Lower lobe of right lung (tissue), 2 donors: ENCODE results near the gene RPL3. TPM values are rescaled to one million over a fixed set of nuclear protein-coding genes. Genes with fewer than 3 reads are reported as not detected.
A peak's percentile ranks its signal among the peaks of the same experiment; 100 is the strongest.

Experiments
- ATAC-seq, 2 donors: fragments of 200-7000 bp; cut with Tn5 transposase; one replicate each; pipeline ENCODE4 v1.9.1; 2020 to 2022; ENCODE audit warnings: mild to moderate bottlenecking in 2 of 2, moderate library complexity in 2 of 2
- DNase-seq: peaks from one replicate; pipeline ENCODE4 v3.0.0-alpha.2; 2020
- H3K27ac ChIP-seq: fragments of 200-600 bp; one replicate; pipeline ENCODE4 v1.8.0; 2022
- H3K27me3 ChIP-seq: fragments of 200-600 bp; one replicate; pipeline ENCODE4 v1.8.0; 2022; ENCODE audit warnings: low read depth
- H3K36me3 ChIP-seq: fragments of 200-600 bp; one replicate; pipeline ENCODE4 v1.8.0; 2022; ENCODE audit warnings: mild to moderate bottlenecking
- H3K4me1 ChIP-seq: fragments of 200-600 bp; one replicate; pipeline ENCODE4 v1.8.0; 2022
- H3K4me3 ChIP-seq: fragments of 200-600 bp; one replicate; pipeline ENCODE4 v1.8.0; 2022; ENCODE audit warnings: mild to moderate bottlenecking
- H3K9me3 ChIP-seq: fragments of 200-600 bp; one replicate; pipeline ENCODE4 v1.8.0; 2022
- CTCF ChIP-seq: fragments of 200-600 bp; IDR thresholded peaks from one replicate; pipeline ENCODE4 v1.8.0; 2022; ENCODE audit warnings: antibody characterized with exemption, mild to moderate bottlenecking
- intact Hi-C: fragments of 100-400 bp; cut with DNase I; formaldehyde crosslinking; loops from one replicate; pipeline ENCODE4 v1.11.0; 2022
- long read RNA-seq: library from polyadenylated mRNA; unstranded; transcript quantifications from one replicate; pipeline ENCODE4 v2.0.0, GENCODE V29; 2021
- total RNA-seq: library from RNA; stranded (reverse); fragmentation: NEBNext Ultra II Directional; extraction: Animal tissue kit (Norgen Biotek cat#: 25700); gene quantifications from one replicate; pipeline ENCODE4 v1.2.1, GENCODE V29; 2021
- donor health status: DM: no; HTN: yes; CAD: no; lungs with severe emphysema.

Gene RPL3
- 1,467 TPM for total RNA-seq
- long read RNA-seq, transcript RPL3-202 (9 exons, 1,289 nt), result minor isoform, 117 of 3,787 reads
- long read RNA-seq, transcript RPL3-201 (10 exons, 1,442 nt), result major isoform, 3,498 of 3,787 reads
- long read RNA-seq, partial matches to known transcripts, result 84 of 3,787 reads
- long read RNA-seq, other reads (novel, unspliced or antisense), result 88 of 3,787 reads

GRCh38 chr22:39319284-39320022, at the start of gene RPL3:
Gene RPL3, minus strand, starts transcription at chr22:39319623. Its CDS starts 26 bp downstream, at chr22:39319597.
- Histone ChIP-seq H3K4me3 (peak within 1 kb of the TSS; percentile 80), H3K27me3 (no peaks in the 10 kb centered on the region), H3K27ac (peak within 1 kb of the TSS; percentile 97), H3K9me3 (no peaks in the 10 kb centered on the region), H3K4me1 (peaks cover 46% of the 10 kb centered on the region), H3K36me3 (peaks cover 38% of the 10 kb centered on the region)
- TF ChIP-seq CTCF, result peak; percentile 44
- peak; percentile 98 for DNase-seq
- intact Hi-C loops, result loop anchor here (10.0 kb wide), 1 partner anchor 145 kb away; no protein-coding TSS in a partner anchor
- peak; percentile 93 to 96 for ATAC-seq

- intact Hi-C loops, result no loop called here
- H3K4me1 ChIP-seq, result no peaks in the 10 kb centered on the region
- H3K4me3 ChIP-seq, result no peak overlapping the region
- ATAC-seq, result no peak
- no peak for TF ChIP-seq CTCF
- H3K36me3 ChIP-seq, result no peaks in the 10 kb centered on the region
- no peaks in the 10 kb centered on the region for H3K9me3 ChIP-seq
- no peaks in the 10 kb centered on the region for H3K27me3 ChIP-seq
- DNase-seq, result no peak
- H3K27ac ChIP-seq, result no peak overlapping the region
These were observed 49.8 kb upstream of the RPL3 start for GRCh38 chr22:39369186-39369585.

- TF ChIP-seq CTCF, result no peak
- Histone ChIP-seq H3K4me1 (no peaks in the 10 kb centered on the region), H3K27ac (no peak overlapping the region), H3K4me3 (no peak overlapping the region), H3K9me3 (no peaks in the 10 kb centered on the region), H3K36me3 (no peaks in the 10 kb centered on the region), H3K27me3 (no peaks in the 10 kb centered on the region)
- intact Hi-C loops, result no loop called here
- ATAC-seq, result no peak
- no peak for DNase-seq
These were observed 49.1 kb upstream of the RPL3 start for GRCh38 chr22:39368461-39368911.

GRCh38 chr22:39367035-39367434, 47.6 kb upstream of the RPL3 start:
- Histone ChIP-seq H3K9me3 (no peaks in the 10 kb centered on the region), H3K4me3 (no peak overlapping the region), H3K36me3 (no peaks in the 10 kb centered on the region), H3K27ac (no peak overlapping the region), H3K27me3 (no peaks in the 10 kb centered on the region), H3K4me1 (no peaks in the 10 kb centered on the region)
- no peak for DNase-seq
- TF ChIP-seq CTCF, result no peak
- intact Hi-C loops, result no loop called here
- ATAC-seq, result no peak

- DNase-seq (no peak), ATAC-seq (no peak)
- no peaks in the 10 kb centered on the region for H3K36me3 ChIP-seq
- no peak overlapping the region for H3K4me3 ChIP-seq
- H3K27me3 ChIP-seq, result no peaks in the 10 kb centered on the region
- no peak for TF ChIP-seq CTCF
- no peak overlapping the region for H3K27ac ChIP-seq
- no peaks in the 10 kb centered on the region for H3K4me1 ChIP-seq
- no peaks in the 10 kb centered on the region for H3K9me3 ChIP-seq
- intact Hi-C loops, result no loop called here
These were observed 46.0 kb upstream of the RPL3 start for GRCh38 chr22:39365492-39365780.
